Measurements from ENCODE around the gene TBC1D10A. TPM values are rescaled to one million over a fixed set of nuclear protein-coding genes. Genes with fewer than 3 reads are reported as not detected.
A peak's percentile ranks its signal among the peaks of the same experiment; 100 is the strongest.

TBC1D10A gene
- total RNA-seq, 1 experiment from 2014 or later: 7.5 TPM

- no peak for DNase-seq (ENCODE audit: low spot score)
Observed at GRCh38 chr22:30285846-30286200, 40.9 kb downstream of the TBC1D10A start.

GRCh38 chr22:30285176-30285845 lies 41.4 kb downstream of the TBC1D10A start:
- no peak for DNase-seq (ENCODE audit: low spot score)

- DNase-seq (ENCODE audit: low spot score): no peak
Observed at GRCh38 chr22:30284666-30285065, 42.1 kb downstream of the TBC1D10A start.

GRCh38 chr22:30284172-30284571 lies 42.6 kb downstream of the TBC1D10A start:
- no peak for DNase-seq (ENCODE audit: low spot score)

DNA sequence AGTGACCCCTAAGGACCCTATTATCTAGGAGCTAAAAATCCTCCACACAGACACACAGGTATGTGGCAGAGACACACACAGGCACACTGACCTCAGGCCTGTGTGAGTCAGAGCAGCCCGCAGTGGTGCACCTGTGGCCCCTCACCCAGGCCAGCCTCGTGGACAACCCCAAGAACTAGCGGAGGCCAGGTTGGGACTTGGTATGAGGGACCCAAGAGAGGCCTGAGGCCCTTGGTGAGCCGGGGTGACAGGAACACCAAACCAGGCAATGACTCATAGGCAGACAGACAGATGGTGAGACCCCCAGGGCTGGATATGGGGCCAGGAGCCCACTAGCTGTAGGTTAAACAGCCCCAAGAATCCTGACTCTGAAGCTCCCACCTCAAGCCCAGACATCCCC lies 43.4 kb downstream of the TBC1D10A start:
- no peak for DNase-seq (ENCODE audit: low spot score)

- DNase-seq (ENCODE audit: low spot score): no peak
Observed at GRCh38 chr22:30282616-30283046, 44.1 kb downstream of the TBC1D10A start.

DNA sequence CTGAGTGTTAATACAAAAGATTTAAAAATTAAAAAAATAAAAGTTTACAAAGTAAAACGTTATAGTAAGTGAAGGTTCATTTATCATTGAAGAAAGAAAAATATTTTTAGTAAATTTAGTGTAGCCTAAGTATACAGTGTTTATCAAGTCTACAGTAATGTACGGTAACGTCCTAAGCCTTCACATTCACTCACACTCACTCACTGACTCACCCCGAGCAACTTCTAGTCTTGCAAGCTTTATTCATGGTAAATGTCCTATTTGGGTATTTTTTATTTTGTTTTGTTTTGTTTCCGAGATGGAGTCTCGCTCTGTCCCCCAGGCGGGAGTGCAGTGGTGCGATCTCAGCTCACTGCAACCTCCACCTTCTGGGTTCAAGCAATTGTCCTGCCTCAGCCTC lies 46.2 kb downstream of the TBC1D10A start:
- DNase-seq (ENCODE audit: low spot score): no peak

GRCh38 chr22:30279932-30280331 lies 46.8 kb downstream of the TBC1D10A start:
- DNase-seq (ENCODE audit: low spot score): no peak

DNA sequence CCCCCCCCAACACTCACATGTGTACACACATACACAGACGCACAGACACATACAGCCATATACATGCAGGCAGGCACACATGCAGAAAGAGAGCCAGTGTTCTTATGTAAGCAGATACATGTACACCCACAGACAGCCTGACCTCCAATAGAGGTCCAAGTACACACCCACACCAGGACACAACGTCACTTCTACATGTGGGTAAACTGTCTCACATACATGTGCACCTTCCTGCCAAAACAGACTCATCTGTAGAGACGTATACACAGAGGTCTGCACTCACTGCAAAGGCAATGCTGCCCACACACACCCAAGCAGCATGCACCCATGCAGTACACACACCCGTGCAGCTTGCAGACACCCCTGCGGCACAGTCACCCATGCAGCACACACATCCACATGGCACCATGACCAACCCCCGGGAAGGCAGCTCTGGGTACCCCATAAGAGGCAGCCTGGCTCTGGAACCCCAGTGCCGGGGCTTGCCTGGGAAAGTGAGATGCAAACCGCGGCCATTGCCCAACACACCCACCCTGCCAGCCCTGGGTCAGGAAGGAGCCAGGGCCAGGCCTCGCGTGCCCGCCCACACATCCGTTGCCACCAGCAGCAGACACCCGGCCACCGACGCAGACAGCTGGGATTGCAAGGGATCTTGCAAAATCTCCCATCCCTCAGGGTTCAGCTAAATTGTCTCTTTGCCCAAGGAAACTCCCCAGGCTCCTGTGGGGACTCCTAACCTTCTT lies 47.5 kb downstream of the TBC1D10A start:
- DNase-seq (ENCODE audit: low spot score): peak; percentile 31

DNA sequence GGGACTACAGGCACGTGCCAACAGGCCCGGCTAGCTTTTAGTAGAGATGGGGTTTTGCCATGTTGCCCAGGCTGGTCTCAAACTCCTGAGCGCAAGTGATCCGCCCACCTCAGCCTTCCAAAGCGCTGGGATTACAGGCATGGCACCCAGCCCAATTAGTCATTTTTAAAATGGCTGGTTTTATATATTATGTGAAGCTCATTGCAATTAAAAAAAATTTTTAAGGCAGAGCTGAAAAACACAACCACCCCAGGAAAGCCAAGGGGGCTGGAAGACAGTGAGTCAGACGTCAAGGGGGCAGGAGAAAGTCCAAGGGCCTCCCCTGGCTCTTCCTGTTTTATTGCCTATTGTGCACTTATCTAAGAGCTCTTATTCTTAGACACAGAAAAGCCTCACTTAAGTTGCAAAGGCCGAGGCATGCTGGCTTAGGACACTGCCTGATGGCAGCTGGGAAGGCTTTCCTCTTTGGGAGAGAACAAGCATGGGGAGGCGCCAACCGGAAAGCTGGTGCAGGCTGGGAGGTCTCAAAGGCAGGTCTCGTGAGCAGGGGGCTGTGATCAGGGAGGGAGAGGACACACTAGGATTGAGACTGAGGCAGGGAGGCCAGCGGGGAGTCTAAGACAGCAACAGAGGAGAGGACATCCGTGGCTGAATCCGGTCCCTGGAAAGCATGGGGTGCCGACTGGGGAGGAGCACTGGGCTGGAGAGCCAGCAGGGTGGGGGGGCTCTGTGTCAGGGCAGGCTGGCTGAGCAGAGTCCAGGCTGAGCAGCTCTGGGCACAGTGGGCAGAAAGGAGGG lies 49.0 kb downstream of the TBC1D10A start:
- DNase-seq (ENCODE audit: low spot score): peak; percentile 47

DNA sequence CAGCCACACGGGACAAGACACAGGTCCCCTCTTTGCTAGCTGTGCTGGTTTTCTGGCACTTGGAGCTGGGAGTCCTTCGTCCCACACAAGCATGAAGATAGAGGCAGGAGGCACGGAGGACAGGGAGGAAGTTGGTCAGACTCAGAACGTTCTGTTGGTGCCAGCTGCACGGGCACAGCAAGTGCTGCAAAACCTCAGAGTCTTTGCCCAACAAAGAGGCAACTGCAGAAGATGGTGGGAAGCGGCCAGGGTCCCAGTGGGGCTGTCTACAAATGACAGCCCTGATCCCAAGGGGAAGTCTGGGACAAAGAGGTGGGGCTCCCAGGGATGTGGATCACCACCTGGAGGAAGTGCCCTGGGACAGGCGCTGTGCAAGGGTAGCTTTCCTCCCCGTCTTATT lies 50.7 kb downstream of the TBC1D10A start:
- DNase-seq (ENCODE audit: low spot score): no peak

GRCh38 chr22:30275625-30276024 lies 51.1 kb downstream of the TBC1D10A start:
- no peak for DNase-seq (ENCODE audit: low spot score)

DNA sequence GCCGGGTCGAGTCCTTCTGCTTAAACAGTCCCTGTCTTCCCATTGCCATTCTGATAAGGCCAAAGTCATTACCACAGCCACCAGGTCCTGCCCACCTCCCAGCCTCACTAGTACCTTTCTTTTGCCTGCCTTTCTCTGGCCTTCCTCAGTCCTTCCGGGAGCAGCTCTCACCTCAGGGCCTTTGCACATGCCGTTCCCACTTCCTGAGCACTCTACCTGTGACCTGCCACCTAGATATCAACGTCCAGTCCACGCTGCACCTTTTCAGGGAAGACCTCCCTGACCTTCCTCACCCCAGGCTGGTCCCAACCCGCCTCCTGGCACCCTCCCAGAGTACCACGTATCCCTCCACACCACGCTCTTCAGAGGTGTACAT lies 52.3 kb downstream of the TBC1D10A start:
- DNase-seq (ENCODE audit: low spot score): no peak

- no peak for DNase-seq (ENCODE audit: low spot score)
Observed at GRCh38 chr22:30273711-30274436, 52.9 kb downstream of the TBC1D10A start.

DNA sequence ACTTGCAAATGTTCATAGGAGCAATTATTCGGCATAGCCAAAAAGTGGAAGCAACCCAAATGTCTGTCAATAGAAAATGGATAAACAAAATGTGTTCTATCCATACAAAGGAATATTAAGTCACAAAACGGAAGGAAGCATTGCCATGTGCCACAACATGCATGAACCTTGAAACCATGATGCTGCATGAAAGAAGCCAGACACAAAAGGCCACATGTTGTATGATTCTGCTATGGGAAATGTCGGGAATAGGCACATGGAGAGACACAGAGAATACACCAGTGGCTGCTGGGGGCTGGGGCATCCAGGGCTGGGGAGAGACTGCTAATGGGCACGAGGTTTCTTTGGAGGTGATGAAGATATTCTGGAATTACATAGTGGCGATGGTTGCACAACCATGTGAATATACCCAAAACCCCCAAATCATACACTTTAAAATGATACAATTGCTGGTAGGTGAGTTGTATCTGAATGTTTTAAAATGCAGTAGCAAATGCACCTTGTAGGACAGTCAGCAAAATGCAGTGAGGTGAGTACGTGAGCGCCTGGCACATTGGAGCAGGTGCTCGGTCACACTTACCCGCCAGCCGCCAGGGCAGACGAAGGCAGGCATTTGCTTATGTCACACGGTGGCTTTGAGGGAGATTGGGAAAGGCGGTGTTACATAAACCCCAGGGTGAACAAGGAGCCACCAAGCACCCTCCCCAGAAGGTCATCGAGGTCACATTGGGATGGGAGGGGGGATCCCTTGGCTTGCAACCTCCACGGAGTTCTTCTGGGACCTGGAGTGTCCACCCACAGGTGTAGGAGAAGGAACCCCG lies 53.8 kb downstream of the TBC1D10A start:
- no peak for DNase-seq (ENCODE audit: low spot score)

DNA sequence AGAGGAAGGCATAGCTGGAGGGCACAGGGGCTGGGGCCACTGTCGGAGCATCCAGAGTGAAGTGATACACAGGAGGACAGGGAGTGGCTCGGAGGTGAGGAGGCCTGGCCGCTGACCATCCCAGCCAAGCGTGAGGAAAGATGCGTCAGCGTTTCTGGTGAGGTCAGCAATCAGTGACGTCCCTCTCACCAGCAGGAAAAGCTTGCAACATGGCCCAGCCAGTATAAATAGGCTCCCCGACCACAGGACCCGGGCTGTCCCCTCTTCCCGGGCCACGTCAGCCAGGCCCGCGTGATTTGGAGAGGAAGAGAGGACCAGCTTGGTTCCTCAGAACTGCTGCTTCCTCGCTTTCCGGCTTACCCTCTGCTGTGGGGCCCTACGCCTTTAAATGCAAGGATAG lies 55.9 kb downstream of the TBC1D10A start:
- DNase-seq (ENCODE audit: low spot score): no peak

DNA sequence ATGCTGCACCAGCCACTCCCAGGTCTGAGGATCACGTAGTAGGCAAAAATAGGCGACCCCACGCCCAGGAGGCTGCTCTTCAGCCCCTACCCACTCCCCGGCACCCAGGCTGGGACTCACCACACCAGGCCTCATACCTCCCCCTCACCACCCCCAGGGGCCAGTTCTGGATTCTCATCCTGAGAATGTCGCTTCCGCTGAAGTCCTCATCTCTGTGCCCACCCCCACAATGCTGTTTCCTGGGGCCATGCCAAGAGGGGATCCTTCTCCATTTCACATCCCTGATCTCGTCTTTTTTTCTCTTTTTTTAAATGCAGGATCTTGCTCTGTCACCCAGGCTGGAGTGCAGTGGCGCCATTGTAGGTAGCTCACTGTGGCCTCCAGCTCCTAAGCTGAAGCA lies 58.4 kb downstream of the TBC1D10A start:
- DNase-seq (ENCODE audit: low spot score): no peak

DNA sequence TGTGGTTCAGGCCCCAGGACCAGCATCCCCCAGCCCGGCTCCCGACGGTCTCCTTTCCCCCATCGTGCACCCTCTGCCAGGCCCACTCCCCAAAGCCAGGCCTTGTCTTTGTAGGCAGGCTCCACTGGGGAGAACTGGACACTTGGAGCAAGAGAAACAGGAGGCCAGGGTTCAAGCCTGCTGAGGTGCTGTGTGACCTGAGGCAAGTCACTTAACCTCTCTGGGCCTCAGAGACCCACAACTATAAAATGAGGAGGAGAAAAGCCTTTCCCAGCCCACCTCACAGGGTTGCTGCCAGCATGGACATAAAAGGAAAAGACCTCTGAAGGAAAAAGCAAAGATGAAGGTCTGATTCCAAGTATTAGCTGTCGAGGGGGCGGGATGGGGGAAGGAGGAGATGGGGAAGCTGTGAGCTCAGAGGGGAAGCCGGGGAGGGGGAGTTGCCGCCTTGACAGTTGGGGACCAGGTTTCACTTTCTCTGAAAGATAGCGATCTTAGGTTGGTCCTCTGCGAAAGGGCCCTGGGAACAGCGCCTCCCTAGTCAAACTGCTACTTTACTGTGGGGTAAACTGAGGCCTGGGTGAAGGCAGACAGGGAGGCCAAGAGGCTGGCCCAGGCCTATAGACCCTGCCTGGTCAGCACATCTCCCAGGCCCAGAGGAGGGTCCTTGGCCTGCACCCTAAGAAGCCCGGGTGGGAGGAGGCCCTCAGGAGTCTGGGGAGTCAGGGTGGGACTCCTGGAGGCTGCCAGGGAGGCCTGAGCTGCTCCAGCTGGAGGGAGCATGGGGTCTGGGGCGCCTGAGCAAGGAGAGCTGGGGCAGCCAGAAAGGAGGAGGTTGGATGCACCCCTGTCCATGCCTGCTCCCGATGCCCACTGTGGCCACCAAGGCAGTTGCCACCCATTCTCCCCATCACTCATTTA lies 59.1 kb downstream of the TBC1D10A start:
- DNase-seq (ENCODE audit: low spot score): no peak

DNA sequence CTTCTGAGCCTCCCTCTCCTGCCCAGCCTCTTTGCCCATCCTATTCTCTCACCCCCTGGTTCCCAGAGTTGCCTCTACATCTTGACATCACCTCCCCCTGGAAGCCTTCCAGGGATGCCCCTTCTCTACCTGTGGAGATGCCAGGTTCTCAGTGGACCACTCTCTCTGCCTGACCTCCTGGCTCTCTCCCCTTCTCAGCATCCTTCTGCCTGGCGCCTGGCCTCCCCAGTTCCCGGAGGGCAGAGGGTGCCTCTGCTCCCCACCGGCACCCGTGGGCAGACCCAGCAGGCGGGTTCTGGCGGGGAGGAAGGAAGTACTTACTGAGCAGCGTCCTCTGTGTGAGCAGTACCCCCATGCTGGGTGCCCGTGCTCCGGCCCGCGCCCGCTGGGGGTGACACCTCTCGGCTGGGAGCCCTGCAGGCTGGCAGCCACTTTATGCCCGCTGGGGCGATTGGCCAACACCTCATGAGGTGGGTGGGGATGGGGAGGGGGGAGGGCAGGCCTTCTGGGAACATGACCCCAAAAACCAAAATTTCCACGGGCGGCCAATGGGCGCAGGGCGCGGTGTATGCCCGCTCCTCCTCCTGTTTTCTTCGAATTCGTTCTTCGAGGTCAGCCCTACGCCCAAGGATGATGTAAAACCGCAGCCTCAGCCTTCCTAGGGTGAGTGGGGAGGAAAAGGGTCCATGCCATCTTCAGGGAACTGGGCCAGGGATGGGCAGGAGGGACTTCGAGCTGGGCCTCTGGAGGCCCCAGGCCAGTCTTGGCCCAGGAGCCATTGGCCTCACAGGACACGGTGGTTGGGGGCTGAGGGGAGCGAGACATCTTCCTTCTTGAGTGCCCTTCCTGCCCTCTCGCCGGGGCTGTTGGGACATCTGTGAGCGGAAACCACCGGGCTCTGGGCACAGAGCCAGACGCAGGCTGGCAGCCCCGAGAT lies 60.0 kb downstream of the TBC1D10A start, which contains the start of gene OSM:
Gene OSM, minus strand, starts transcription at position 407 of the 937 bp plus-strand sequence. Its CDS starts 52 bp downstream, at position 355.
- DNase-seq (ENCODE audit: low spot score): no peak
